LoVo (cell line): Measurements from ENCODE around the gene DOCK9.
"Not testable (repeated sequence)": the region's sequence is repeated elsewhere in the genome, so short reads cannot be mapped to it uniquely, and the experiment has no call there.

Experiments
- DNase-seq: peaks from one replicate; pipeline ENCODE4 v3.0.0-alpha.2; 2016; ENCODE audit warnings: low spot score

DOCK9 gene

DNA sequence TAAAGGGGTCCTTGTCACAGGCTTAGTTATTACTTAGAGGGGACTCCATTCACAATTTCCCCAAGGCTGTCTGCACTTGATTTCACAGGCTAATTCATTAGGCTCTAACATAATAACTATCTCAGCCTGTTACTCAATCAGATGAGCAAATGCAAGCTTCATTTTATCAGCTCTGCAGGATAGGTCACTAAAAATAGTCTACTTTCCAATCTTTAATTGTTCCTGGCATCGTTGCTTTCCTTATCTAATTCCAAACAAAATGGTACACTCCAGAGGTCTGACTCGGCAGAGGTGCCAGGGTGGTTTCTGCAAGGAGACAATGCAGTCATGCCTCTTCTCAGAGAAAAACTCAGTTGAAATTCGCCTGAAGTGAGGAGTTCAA lies 155.6 kb downstream of the DOCK9 start:
- DNase-seq, result peak; percentile 30

DNA sequence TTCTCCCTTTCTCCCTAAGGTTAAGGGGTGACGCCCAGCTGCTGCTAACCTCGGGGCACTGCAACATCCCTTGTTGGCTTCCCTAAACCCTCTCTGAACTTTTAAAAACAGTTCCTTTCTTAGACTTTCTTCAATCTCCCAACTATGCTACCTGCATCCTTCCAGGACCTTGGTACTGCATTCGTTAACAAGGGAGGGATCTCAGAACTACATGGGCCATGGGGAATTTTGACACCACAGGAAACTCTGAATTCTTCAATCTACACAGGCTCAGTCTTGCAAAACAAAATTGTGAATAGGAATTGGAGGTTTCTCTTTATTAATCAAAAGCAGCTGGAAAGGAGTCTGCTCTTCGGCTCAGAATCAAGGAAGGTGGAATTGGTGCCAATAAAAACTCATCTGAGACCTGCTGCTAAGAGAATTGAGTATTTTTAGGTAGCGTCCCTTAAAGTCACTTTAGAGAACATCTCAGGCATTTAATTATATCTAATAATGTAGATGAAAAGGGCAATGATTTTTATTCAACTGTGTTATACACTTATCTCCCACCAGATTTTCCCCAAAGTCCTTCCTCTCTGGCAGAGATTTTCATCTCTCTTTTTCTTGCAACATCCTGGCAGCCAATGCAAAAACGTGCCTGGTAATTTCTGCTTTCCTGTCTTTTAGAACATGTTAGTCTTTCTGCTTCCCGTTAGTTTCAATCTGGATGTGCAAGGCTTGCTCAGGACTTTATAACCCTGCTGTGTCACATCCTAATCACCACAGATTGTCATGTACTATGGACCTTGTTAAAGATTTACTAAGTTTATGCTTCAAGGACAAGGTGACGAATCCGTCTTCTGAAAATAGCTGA lies 156.3 kb downstream of the DOCK9 start:
- DNase-seq, result peak; percentile 74

- DNase-seq, result no peak
These were observed 157.0 kb downstream of the DOCK9 start for GRCh38 chr13:98820744-98821371.

DNA sequence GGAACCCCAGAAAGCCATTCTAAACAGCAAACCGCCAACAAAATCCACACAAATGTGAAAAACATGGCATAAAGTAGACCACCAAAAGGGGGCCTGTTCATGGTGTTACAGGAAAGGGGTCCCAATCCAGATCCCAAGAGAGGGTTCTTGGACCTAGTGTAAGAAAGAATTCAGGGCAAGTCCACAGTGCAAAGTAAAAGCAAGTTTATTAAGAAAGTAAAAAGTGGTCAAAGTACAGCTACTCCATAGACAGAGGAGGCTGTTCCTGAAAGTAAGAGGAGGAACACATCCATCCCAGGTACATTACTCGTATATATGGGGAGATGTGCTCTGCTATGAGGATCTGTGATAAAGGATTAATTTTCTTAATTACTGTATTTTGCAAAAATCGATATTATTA lies 157.6 kb downstream of the DOCK9 start:
- DNase-seq, result no peak

GRCh38 chr13:98819382-98820010 lies 158.4 kb downstream of the DOCK9 start:
- DNase-seq, result no peak

GRCh38 chr13:98816406-98816805 lies 161.5 kb downstream of the DOCK9 start:
- DNase-seq, result no peak

- peak; percentile 59 for DNase-seq
These were observed 163.9 kb downstream of the DOCK9 start for GRCh38 chr13:98813993-98814392.

DNA sequence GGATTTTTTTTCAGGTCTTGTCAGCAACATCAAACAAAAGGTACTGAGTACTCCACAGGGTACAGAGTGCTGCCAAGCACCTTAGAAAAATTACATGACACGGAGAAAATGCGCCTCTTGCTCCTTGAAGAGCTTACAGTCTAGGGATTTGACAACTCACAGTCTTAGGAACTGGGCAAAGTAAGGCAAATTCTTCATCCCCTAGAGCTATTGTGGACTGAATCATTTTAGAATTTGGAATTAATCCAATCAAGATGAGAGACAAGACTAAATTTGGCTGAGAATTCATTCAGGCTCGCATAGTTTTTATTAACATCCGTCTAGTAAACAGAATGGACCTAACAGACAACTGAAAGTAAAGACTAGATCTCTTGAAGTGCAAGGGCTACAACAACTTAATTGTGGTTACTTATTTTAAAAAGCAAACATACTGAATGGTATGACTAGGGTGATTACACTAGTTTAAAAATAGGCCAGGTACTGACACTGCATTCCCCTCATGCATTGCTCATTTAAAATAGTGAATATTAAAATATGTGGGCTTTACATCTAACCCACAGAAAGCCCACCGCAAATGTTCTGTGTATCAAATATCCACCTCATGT lies 165.6 kb downstream of the DOCK9 start:
- DNase-seq, result not testable (repeated sequence)

DNA sequence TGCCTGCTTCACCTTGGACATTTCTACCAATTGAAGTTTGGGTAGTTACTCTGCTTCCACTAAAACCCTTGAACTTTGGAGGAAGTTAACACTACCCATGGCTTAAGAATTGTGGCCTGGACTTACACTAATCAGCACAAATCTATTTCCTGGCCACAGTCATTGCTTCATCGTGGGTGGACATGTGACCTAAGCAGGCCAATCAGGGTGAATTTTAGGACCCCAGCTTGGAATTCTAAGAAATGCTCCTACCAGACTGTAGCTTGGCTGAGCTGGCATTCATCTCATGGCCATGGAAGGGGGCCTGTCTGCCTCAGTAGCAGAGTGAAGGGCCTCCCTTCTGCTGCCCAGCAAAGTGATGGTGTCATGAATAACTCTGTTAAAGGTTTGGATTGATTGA lies 167.1 kb downstream of the DOCK9 start:
- no peak for DNase-seq

- no peak for DNase-seq
These were observed 168.5 kb downstream of the DOCK9 start for GRCh38 chr13:98809345-98809777.

DNA sequence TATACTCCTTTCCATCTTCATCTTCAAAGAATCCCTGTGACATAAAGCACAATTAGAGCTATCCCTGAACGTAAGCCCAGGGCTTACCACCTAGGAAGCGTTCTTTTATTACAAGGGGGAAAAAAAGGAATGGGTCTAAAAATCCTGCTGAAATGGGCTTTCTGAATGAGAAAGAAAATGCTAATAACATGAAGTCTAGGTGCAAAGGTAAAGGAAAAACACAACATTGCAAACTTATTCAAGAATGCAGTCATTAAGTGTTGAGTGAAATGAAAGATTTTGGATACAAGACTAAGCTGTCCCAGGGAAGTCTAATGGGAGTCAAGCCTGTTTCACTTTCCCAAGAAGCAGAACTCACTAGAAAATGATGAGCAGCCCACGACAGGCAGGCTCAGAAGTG lies 170.1 kb downstream of the DOCK9 start:
- no peak for DNase-seq

- no peak for DNase-seq
These were observed 173.5 kb downstream of the DOCK9 start for GRCh38 chr13:98804336-98804855.

- DNase-seq, result no peak
These were observed 173.9 kb downstream of the DOCK9 start for GRCh38 chr13:98803921-98804320.

GRCh38 chr13:98803111-98803561 lies 174.7 kb downstream of the DOCK9 start:
- no peak for DNase-seq

DNA sequence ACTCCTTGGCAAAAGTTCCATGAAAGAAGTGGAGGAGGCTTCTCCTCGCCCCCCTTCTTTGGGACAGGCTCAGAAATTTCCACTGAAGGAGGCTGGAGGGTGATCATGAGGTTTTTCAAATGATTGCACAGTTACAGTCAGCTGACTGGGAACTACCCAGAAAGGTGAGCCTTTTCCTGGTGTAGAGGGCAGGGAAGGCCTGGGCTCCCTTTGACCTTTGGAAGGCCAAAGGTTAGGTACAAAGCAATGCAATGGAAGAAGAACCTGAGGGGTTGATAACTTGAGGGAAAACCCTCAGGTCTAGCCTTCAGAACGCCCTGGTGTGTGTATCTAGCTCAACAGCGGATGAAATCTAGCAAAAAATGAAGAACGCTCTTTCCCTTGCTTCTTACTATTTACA lies 175.3 kb downstream of the DOCK9 start:
- DNase-seq, result no peak

DNA sequence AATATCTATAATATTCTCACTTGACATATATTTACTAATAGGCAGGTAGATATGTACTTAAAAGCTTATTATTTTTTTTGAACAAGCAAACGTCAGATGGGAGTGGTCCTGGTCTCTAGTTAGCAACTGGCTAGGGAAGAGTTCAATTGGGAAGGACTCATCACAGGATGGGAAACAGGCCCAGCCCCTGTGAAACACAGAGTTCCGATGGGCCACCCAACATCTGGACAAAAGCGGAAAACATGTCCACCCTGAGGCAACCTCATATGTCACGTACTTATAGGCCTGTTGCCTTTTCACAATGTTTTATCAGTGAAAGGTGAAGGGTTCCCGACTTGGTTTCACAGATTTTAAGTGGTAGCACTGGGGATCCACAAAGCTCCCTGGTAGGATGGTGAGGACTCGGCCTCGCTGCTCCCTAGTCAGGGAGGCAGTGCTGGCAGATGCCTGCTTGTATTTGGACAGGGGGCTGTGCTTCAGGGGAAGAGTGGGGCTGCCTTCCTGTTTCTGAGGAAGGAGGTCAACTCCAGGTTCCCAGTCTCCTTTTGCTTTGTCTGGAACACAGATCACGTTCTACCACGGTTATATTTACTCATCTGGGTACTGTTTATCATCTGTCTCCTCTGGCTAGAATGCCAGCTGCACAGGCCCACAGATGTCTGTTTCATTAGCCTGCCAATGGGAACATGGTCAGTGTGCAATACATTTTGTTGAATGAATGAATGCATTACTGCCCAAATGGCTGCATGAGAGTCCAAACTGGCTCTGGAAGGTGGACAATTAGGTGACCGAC lies 176.0 kb downstream of the DOCK9 start:
- no peak for DNase-seq

- DNase-seq, result no peak
These were observed 177.8 kb downstream of the DOCK9 start for GRCh38 chr13:98800078-98800477.

DNA sequence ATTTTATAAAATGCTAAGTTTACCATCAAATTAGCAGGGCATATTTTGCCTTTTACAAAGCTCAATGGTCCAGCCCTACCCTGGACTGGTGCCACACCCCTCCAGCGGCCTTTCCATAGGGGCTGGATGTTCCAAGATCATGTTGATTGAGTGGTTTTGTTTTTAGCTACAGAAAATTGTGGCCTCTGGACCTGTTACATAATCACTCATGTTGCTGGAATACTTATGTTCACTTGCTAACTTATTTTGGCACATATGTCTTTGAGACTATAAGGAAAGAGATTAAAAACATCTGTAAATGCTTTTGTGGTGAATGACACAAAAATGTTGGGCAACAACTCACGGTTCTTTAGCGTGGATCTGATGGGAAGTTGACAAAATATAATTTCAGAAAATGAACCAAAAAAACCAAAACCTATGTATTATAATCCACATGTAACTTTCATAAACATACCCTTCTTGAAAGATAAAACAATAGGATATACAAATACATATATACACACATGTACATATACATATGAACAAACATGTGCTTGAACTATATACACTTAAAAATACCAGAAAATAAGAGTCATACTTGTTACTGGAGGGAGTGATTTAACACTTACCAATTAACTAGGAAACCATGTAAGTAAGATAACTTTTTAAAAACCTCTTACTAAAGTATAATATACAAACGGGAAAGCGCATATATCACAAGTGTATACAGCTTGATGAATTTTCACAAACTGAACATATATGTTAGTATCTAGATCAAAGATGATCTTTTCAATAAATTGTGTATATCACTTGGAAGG lies 178.8 kb downstream of the DOCK9 start:
- no peak for DNase-seq

- DNase-seq, result no peak
These were observed 180.4 kb downstream of the DOCK9 start for GRCh38 chr13:98797456-98797855.

- no peak for DNase-seq
These were observed 181.1 kb downstream of the DOCK9 start for GRCh38 chr13:98796798-98797197.

DNA sequence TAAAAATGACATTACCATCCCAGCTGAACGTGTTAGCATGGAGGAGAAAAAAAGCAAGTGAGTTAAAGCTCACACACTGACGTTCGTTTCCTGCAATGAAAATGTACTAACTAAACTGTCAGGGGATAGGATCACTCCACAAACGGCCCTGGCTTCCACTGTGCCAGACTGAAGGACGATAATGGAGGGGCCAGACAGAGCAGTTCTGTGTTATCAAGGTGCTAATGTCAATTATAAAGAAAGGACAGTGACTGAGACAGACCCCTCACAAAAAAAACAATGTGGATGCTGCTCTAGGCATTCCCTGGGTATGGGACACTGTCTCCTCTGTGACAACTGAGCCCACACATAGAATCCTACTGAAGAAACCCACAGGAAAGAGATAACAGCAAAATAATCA lies 181.7 kb downstream of the DOCK9 start:
- no peak for DNase-seq
